ENCODE data around the gene AOC3.

DNA sequence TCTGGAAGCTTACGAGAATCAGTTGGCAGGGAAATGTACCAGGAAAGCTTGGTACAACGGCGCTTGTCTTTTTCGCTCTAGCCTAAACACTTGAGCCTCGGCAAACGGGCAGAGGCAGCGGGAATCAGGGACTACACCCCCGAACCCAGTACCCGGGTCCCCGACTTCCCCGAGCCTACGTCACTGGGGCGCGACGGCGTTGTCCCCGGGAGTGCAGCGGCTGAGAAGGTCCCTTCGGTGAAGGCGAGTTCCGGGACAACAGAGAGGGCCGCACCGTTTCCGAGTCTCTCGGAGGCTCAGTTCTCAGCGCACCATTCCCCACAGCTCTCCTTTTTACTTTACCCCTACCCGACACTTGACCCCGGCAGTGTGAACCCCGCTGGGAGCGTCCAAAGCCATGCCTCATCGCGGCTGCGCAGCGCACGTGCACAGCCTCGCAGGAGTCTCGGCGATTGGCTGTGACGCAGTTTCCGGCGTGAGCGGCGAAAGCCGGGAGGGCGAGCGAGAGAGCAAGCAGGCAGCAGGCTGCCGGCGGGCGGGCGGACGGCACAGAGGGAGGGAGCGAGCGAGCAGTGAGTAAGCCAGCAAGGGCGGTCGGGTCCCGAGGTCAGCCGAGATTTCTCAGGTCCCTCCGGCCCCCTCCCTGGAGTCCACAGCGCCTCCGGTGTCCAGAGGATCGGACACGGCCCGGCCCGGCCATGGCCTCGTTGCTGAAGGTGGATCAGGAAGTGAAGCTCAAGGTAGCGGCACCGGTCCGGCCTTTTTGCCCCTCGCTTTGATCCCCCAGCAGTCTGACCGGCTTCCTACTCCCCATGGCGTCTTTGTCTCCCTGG, 17.8 kb upstream of the AOC3 start, which contains the start of gene PSME3:
- TF ChIP-seq CTCF (IDR thresholded peaks at IDR 0.05) (peak in 1 of 4 experiments; percentile 2), POLR2A (IDR thresholded peaks at IDR 0.05) (peak; percentile 92 to 96), POLR2AphosphoS5 (IDR thresholded peaks at IDR 0.05) (peak; percentile 98 to 99 (median 99))
